ENCODE measurements around the gene ANKRD53.

DNA sequence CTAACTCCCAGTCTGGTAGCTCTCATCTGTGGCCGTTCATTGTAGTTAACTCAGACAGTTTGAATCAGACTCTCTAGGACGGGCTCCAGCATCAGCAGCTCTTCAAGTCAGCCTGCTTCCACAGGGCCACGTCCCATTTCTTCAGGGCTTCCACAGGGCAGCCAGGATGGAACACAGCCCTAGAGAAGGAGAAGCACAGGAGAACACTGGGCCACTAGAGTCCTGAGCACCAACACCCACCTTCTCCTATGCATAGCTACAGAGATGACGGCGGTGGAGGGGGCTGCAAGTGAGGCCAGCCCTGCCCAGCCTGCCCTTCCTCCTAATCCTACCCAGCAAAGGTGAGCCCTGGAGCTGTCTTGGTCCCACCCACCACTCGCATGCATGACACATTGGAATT lies 26.4 kb downstream of the ANKRD53 start:
- TF ChIP-seq, protein P1, sequence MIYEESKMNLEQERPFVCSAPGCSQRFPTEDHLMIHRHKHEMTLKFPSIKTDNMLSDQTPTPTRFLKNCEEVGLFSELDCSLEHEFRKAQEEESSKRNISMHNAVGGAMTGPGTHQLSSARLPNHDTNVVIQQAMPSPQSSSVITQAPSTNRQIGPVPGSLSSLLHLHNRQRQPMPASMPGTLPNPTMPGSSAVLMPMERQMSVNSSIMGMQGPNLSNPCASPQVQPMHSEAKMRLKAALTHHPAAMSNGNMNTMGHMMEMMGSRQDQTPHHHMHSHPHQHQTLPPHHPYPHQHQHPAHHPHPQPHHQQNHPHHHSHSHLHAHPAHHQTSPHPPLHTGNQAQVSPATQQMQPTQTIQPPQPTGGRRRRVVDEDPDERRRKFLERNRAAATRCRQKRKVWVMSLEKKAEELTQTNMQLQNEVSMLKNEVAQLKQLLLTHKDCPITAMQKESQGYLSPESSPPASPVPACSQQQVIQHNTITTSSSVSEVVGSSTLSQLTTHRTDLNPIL (CRISPR knock-in tag; IDR thresholded peaks at IDR 0.05; ENCODE audit: low read depth), result no peak
- TF ChIP-seq ZNF70 (CRISPR knock-in tag; IDR thresholded peaks at IDR 0.05), result no peak
